ENCODE results near the gene ZBTB18.

Gene ZBTB18

GRCh38 chr1:244006961-244007360, 44.1 kb upstream of the ZBTB18 start:
- Histone ChIP-seq H2AK5ac (ENCODE audit: low read length, severe bottlenecking) (no peak overlapping the region), H4K91ac (ENCODE audit: low read length) (no peak overlapping the region), H3K4ac (ENCODE audit: low read depth in 1 of 2, low read length in 2 of 2) (no peak overlapping the region), H3K27me3 (ENCODE audit: control insufficient read depth in 1 of 2, insufficient read depth in 1 of 2, low read length in 2 of 2) (peaks cover 0 to 55% of the 10 kb centered on the region in 2 experiments), H3K4me2 (ENCODE audit: low read length, poor library complexity, severe bottlenecking) (no peak overlapping the region), H4K8ac (ENCODE audit: low read length) (no peak overlapping the region), H3K79me1 (replicated peaks; ENCODE audit: low read length, poor library complexity, severe bottlenecking) (no peaks in the 10 kb centered on the region), H3K9me3 (ENCODE audit: control insufficient read depth, low read length) (no peaks in the 10 kb centered on the region), H2BK120ac (ENCODE audit: low read depth, low read length) (no peak overlapping the region), H3K4me3 (ENCODE audit: insufficient read depth in 1 of 2, low read depth in 1 of 2, low read length in 2 of 2) (no peak overlapping the region), H3K36me3 (ENCODE audit: control insufficient read depth in 1 of 2, insufficient read depth in 2 of 2, low read depth in 1 of 2, low read length in 2 of 2) (no peaks in the 10 kb centered on the region), H2BK15ac (ENCODE audit: low read depth, poor library complexity, severe bottlenecking) (no peak overlapping the region), H3K18ac (ENCODE audit: low read depth in 1 of 2, low read length in 2 of 2) (no peak overlapping the region), H2AFZ (ENCODE audit: low read depth, low read length) (no peak overlapping the region), H3K4me1 (ENCODE audit: control insufficient read depth, insufficient read depth, low read depth, low read length) (no peaks in the 10 kb centered on the region), H3K23ac (ENCODE audit: low read length in 2 of 2) (no peak overlapping the region), H2BK5ac (ENCODE audit: low read depth, low read length, poor library complexity, severe bottlenecking) (no peak overlapping the region), H3K27ac (ENCODE audit: low read length, poor library complexity, severe bottlenecking) (no peak overlapping the region), H3K9ac (ENCODE audit: low read length) (no peak overlapping the region), H3K14ac (ENCODE audit: low read length in 2 of 2) (no peak overlapping the region), H2BK12ac (ENCODE audit: low read length in 2 of 2) (no peak overlapping the region)
- DNase-seq, result no peak
- WGBS, result 92% methylated on average over 5 of the region's 5 CpGs

- Histone ChIP-seq H3K36me3 (ENCODE audit: control insufficient read depth in 1 of 2, insufficient read depth in 2 of 2, low read depth in 1 of 2, low read length in 2 of 2) (no peaks in the 10 kb centered on the region), H3K4me2 (ENCODE audit: low read length, poor library complexity, severe bottlenecking) (no peak overlapping the region), H3K9ac (ENCODE audit: low read length) (no peak overlapping the region), H2AK5ac (ENCODE audit: low read length, severe bottlenecking) (no peak overlapping the region), H3K18ac (ENCODE audit: low read depth in 1 of 2, low read length in 2 of 2) (no peak overlapping the region), H3K9me3 (ENCODE audit: control insufficient read depth, low read length) (no peaks in the 10 kb centered on the region), H3K4me1 (ENCODE audit: control insufficient read depth, insufficient read depth, low read depth, low read length) (no peaks in the 10 kb centered on the region), H3K14ac (ENCODE audit: low read length in 2 of 2) (no peak overlapping the region), H2AFZ (ENCODE audit: low read depth, low read length) (no peak overlapping the region), H3K4ac (ENCODE audit: low read depth in 1 of 2, low read length in 2 of 2) (no peak overlapping the region), H3K79me1 (replicated peaks; ENCODE audit: low read length, poor library complexity, severe bottlenecking) (no peaks in the 10 kb centered on the region), H4K91ac (ENCODE audit: low read length) (no peak overlapping the region), H3K23ac (ENCODE audit: low read length in 2 of 2) (no peak overlapping the region), H3K27me3 (ENCODE audit: control insufficient read depth in 1 of 2, insufficient read depth in 1 of 2, low read length in 2 of 2) (peaks cover 0 to 27% of the 10 kb centered on the region in 2 experiments), H4K8ac (ENCODE audit: low read length) (peak overlapping the region; percentile 49), H2BK5ac (ENCODE audit: low read depth, low read length, poor library complexity, severe bottlenecking) (no peak overlapping the region), H2BK12ac (ENCODE audit: low read length in 2 of 2) (no peak overlapping the region), H3K27ac (ENCODE audit: low read length, poor library complexity, severe bottlenecking) (no peak overlapping the region), H2BK15ac (ENCODE audit: low read depth, poor library complexity, severe bottlenecking) (no peak overlapping the region), H2BK120ac (ENCODE audit: low read depth, low read length) (no peak overlapping the region), H3K4me3 (ENCODE audit: insufficient read depth in 1 of 2, low read depth in 1 of 2, low read length in 2 of 2) (no peak overlapping the region)
- DNase-seq, result no peak
- 71% methylated on average over 6 of the region's 6 CpGs for WGBS
Measured at GRCh38 chr1:244010191-244010590, 40.9 kb upstream of the ZBTB18 start.

GRCh38 chr1:244010703-244011123, 40.4 kb upstream of the ZBTB18 start:
- H2BK5ac ChIP-seq (ENCODE audit: low read depth, low read length, poor library complexity, severe bottlenecking), result no peak overlapping the region
- no peak overlapping the region for H3K4ac ChIP-seq (ENCODE audit: low read depth in 1 of 2, low read length in 2 of 2)
- no peak overlapping the region for H3K4me2 ChIP-seq (ENCODE audit: low read length, poor library complexity, severe bottlenecking)
- H3K4me3 ChIP-seq (ENCODE audit: insufficient read depth in 1 of 2, low read depth in 1 of 2, low read length in 2 of 2), result no peak overlapping the region
- no peak overlapping the region for H3K27ac ChIP-seq (ENCODE audit: low read length, poor library complexity, severe bottlenecking)
- no peak overlapping the region for H2AFZ ChIP-seq (ENCODE audit: low read depth, low read length)
- WGBS, result 100% methylated on average over 1 of the region's 2 CpGs
- no peaks in the 10 kb centered on the region for H3K79me1 ChIP-seq (replicated peaks; ENCODE audit: low read length, poor library complexity, severe bottlenecking)
- H2BK15ac ChIP-seq (ENCODE audit: low read depth, poor library complexity, severe bottlenecking), result no peak overlapping the region
- no peaks in the 10 kb centered on the region for H3K4me1 ChIP-seq (ENCODE audit: control insufficient read depth, insufficient read depth, low read depth, low read length)
- H4K91ac ChIP-seq (ENCODE audit: low read length), result no peak overlapping the region
- H3K36me3 ChIP-seq (ENCODE audit: control insufficient read depth in 1 of 2, insufficient read depth in 2 of 2, low read depth in 1 of 2, low read length in 2 of 2), result no peaks in the 10 kb centered on the region
- H4K8ac ChIP-seq (ENCODE audit: low read length), result no peak overlapping the region
- no peak overlapping the region for H3K23ac ChIP-seq (ENCODE audit: low read length in 2 of 2)
- no peak overlapping the region for H2BK12ac ChIP-seq (ENCODE audit: low read length in 2 of 2)
- H3K18ac ChIP-seq (ENCODE audit: low read depth in 1 of 2, low read length in 2 of 2), result no peak overlapping the region
- peaks cover 0 to 29% of the 10 kb centered on the region in 2 experiments for H3K27me3 ChIP-seq (ENCODE audit: control insufficient read depth in 1 of 2, insufficient read depth in 1 of 2, low read length in 2 of 2)
- H3K9me3 ChIP-seq (ENCODE audit: control insufficient read depth, low read length), result no peaks in the 10 kb centered on the region
- H2BK120ac ChIP-seq (ENCODE audit: low read depth, low read length), result no peak overlapping the region
- no peak overlapping the region for H3K9ac ChIP-seq (ENCODE audit: low read length)
- no peak for DNase-seq
- H2AK5ac ChIP-seq (ENCODE audit: low read length, severe bottlenecking), result no peak overlapping the region
- H3K14ac ChIP-seq (ENCODE audit: low read length in 2 of 2), result no peak overlapping the region

GRCh38 chr1:244011271-244011670, 39.8 kb upstream of the ZBTB18 start:
- Histone ChIP-seq H3K79me1 (replicated peaks; ENCODE audit: low read length, poor library complexity, severe bottlenecking) (no peaks in the 10 kb centered on the region), H3K4ac (ENCODE audit: low read depth in 1 of 2, low read length in 2 of 2) (no peak overlapping the region), H3K27me3 (ENCODE audit: control insufficient read depth in 1 of 2, insufficient read depth in 1 of 2, low read length in 2 of 2) (peaks cover 0 to 31% of the 10 kb centered on the region in 2 experiments), H3K9me3 (ENCODE audit: control insufficient read depth, low read length) (no peaks in the 10 kb centered on the region), H3K18ac (ENCODE audit: low read depth in 1 of 2, low read length in 2 of 2) (no peak overlapping the region), H2AFZ (ENCODE audit: low read depth, low read length) (no peak overlapping the region), H3K9ac (ENCODE audit: low read length) (no peak overlapping the region), H3K27ac (ENCODE audit: low read length, poor library complexity, severe bottlenecking) (no peak overlapping the region), H2BK5ac (ENCODE audit: low read depth, low read length, poor library complexity, severe bottlenecking) (no peak overlapping the region), H3K4me3 (ENCODE audit: insufficient read depth in 1 of 2, low read depth in 1 of 2, low read length in 2 of 2) (no peak overlapping the region), H3K4me2 (ENCODE audit: low read length, poor library complexity, severe bottlenecking) (no peak overlapping the region), H4K91ac (ENCODE audit: low read length) (no peak overlapping the region), H4K8ac (ENCODE audit: low read length) (no peak overlapping the region), H3K14ac (ENCODE audit: low read length in 2 of 2) (no peak overlapping the region), H2BK120ac (ENCODE audit: low read depth, low read length) (no peak overlapping the region), H2AK5ac (ENCODE audit: low read length, severe bottlenecking) (no peak overlapping the region), H3K36me3 (ENCODE audit: control insufficient read depth in 1 of 2, insufficient read depth in 2 of 2, low read depth in 1 of 2, low read length in 2 of 2) (no peaks in the 10 kb centered on the region), H3K23ac (ENCODE audit: low read length in 2 of 2) (no peak overlapping the region), H3K4me1 (ENCODE audit: control insufficient read depth, insufficient read depth, low read depth, low read length) (no peaks in the 10 kb centered on the region), H2BK15ac (ENCODE audit: low read depth, poor library complexity, severe bottlenecking) (no peak overlapping the region), H2BK12ac (ENCODE audit: low read length in 2 of 2) (no peak overlapping the region)
- WGBS, result 94% methylated on average over 2 of the region's 2 CpGs
- no peak for DNase-seq

All from mesenchymal stem cell (in vitro differentiated cells and primary cell).